Measurements from ENCODE around the gene ZNF248. TPM values are rescaled to one million over a fixed set of nuclear protein-coding genes. Genes with fewer than 3 reads are reported as not detected.

Gene ZNF248
- total and polyA plus RNA-seq, 11 donors, result 5.0 to 14.7 (median 9.1) TPM

DNA sequence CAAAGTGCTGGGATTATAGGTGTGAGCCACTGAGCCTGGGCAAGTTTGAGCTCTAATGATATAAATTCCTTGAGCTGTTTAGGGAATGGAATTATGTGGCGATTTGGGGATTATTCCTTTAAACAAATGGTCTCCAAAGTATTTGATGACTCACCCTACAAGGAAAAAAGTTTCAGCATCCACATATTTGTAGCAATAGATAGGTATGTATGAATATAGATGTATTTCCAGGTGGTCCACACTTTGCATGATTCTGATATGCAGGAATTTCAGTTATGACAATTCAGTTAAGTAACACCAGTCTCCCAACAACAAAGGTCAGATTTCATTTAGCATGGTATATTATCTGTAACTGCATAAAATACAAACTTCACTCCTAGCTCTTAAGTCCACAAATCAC lies 92.2 kb downstream of the ZNF248 start:
- Histone ChIP-seq H3K27me3 (no peaks in the 10 kb centered on the region), H3K9me3 (peaks cover 0 to 64% (median 30%) of the 10 kb centered on the region in 12 donors), H3K36me3 (no peaks in the 10 kb centered on the region), H3K27ac (no peak overlapping the region), H3K4me3 (no peak overlapping the region), H3K4me1 (no peaks in the 10 kb centered on the region)
- TF ChIP-seq POLR2A (IDR thresholded peaks at IDR 0.05), result no peak
- TF ChIP-seq CTCF (IDR thresholded peaks at IDR 0.05), result no peak
- no peak for DNase-seq
- no peak for ATAC-seq
- WGBS, 4 donors, result 57 to 66% (median 60%) methylated on average over 1 of the region's 1 CpG
- intact Hi-C loops (cut with DNase I), result no loop called here

DNA sequence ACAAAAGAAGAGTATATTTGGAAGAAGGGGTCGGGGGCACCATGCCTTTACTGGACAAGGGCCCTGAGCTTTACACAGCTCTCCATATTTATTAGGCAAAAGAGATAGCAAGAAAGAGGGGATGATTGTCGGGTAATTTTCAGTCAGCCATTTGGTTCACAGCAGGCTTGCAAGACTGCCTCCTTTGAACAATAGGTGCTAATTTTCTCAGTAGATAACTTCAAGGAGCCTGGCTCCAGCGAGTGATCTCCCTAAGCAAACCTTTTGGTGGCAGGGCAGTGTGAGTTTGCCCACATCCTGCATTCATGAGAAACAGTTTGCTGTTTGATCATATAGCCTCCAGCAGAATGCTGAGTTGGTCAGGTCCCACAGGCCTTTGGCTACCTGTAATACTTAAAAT lies 94.3 kb downstream of the ZNF248 start:
- 39 to 56% (median 48%) methylated on average over 3 of the region's 3 CpGs for WGBS, 4 donors
- no peak for ATAC-seq
- peaks cover 0 to 51% (median 26%) of the 10 kb centered on the region in 12 donors for H3K9me3 ChIP-seq

DNA sequence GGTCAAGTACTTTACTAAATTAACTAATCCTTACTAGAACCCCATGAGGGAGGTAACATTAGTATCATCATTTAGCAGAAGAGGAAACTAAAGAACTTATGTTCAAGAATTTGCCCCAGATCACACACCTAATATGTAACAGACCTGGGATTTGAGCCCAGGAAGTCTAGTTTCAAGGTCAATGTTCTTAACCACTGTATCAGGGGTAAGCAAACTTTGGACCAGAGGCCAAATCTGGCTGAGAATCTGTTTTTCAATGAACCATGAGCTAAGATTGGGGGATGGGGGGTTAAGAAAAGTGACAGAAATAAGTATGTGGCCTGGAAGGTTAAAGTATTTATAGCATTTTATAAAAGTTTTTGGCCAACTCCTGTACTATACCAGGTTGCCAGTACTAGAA lies 95.1 kb downstream of the ZNF248 start:
- intact Hi-C loops (cut with DNase I), result no loop called here
- DNase-seq (no peak), ATAC-seq (no peak)
- H3K9me3 ChIP-seq, result peaks cover 0 to 42% (median 22%) of the 10 kb centered on the region in 12 donors
- TF ChIP-seq CTCF (IDR thresholded peaks at IDR 0.05) (no peak), POLR2A (IDR thresholded peaks at IDR 0.05) (no peak)
- no peak overlapping the region for H3K27ac ChIP-seq
- H3K4me3 ChIP-seq, result no peak overlapping the region
- no peaks in the 10 kb centered on the region for H3K36me3 ChIP-seq
- H3K4me1 ChIP-seq, result no peaks in the 10 kb centered on the region
- no peaks in the 10 kb centered on the region for H3K27me3 ChIP-seq

More for the DNA sequence above, 94.3 kb downstream of the ZNF248 start:
- H3K36me3 ChIP-seq, result no peaks in the 10 kb centered on the region
- no peaks in the 10 kb centered on the region for H3K27me3 ChIP-seq
- H3K4me3 ChIP-seq, result no peak overlapping the region
- intact Hi-C loops (cut with DNase I), result no loop called here
- no peak for DNase-seq
- no peaks in the 10 kb centered on the region for H3K4me1 ChIP-seq
- H3K27ac ChIP-seq, result no peak overlapping the region
- TF ChIP-seq POLR2A (IDR thresholded peaks at IDR 0.05) (no peak), CTCF (IDR thresholded peaks at IDR 0.05) (no peak)

DNA sequence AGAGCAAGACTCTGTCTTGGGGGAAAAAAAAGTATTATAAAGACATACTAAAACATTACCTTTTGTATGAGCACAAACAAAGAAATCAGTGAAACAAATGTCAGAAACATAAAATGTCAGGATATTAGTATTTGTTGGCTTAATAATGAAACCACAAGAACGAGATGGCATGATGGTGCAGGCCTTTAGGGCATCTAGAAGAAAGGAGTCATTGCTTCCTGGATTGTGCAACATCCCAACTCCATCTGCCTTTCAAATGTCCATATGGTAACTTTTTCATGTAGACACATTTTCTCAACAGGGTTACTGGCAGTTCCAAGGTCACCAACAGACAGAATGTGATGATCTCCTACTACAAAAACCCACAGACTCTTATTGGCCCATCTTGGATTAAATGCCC lies 96.6 kb downstream of the ZNF248 start:
- WGBS, 4 donors, result 11 to 19% (median 14%) methylated on average over 1 of the region's 1 CpG
- DNase-seq, result no peak
- no peaks in the 10 kb centered on the region for H3K4me1 ChIP-seq

More for the DNA sequence above, 96.6 kb downstream of the ZNF248 start:
- Histone ChIP-seq H3K27ac (no peak overlapping the region), H3K9me3 (peaks cover 0 to 33% (median 20%) of the 10 kb centered on the region in 12 donors), H3K27me3 (no peaks in the 10 kb centered on the region), H3K36me3 (no peaks in the 10 kb centered on the region), H3K4me3 (no peak overlapping the region)
- intact Hi-C loops (cut with DNase I), result no loop called here
- ATAC-seq, result no peak
- TF ChIP-seq POLR2A (IDR thresholded peaks at IDR 0.05) (no peak), CTCF (IDR thresholded peaks at IDR 0.05) (no peak)
